Epithelial cell of proximal tubule (primary cell): ENCODE results near the gene STT3B. TPM values are rescaled to one million over a fixed set of nuclear protein-coding genes. Genes with fewer than 3 reads are reported as not detected.

Source experiments
- DNase-seq: peaks from one replicate; pipeline ENCODE4 v3.0.0-alpha.2; 2011; ENCODE audit warnings: low read depth
- H3K4me3 ChIP-seq: 2 replicates; pipeline ENCODE4 v1.5.1; 2011; ENCODE audit warnings: low read depth, mild to moderate bottlenecking, low read length
- CTCF ChIP-seq: conservative IDR thresholded peaks from 2 replicates; pipeline ENCODE4 v1.5.1; 2012; ENCODE audit warnings: low read depth, mild to moderate bottlenecking, low read length
- total RNA-seq: library from RNA; depleted of rRNA; stranded (reverse); fragments of >200 nt; gene quantifications from 2 replicates; pipeline ENCODE4 v1.2.3, GENCODE V29; 2015

The STT3B gene
- total RNA-seq, 1 donor from 2014 or later = 92.8 TPM

GRCh38 chr3:31491660-31492059 lies 41.1 kb upstream of the STT3B start:
- no peak for DNase-seq
- no peak overlapping the region for H3K4me3 ChIP-seq
- TF ChIP-seq CTCF = no peak

- TF ChIP-seq CTCF = no peak
- H3K4me3 ChIP-seq = no peak overlapping the region
- no peak for DNase-seq
Measured at GRCh38 chr3:31493149-31493548, 39.6 kb upstream of the STT3B start.

- no peak for DNase-seq
- no peak for TF ChIP-seq CTCF
- no peak overlapping the region for H3K4me3 ChIP-seq
Measured at GRCh38 chr3:31495971-31496665, 36.6 kb upstream of the STT3B start.

- no peak for TF ChIP-seq CTCF
- DNase-seq = no peak
- H3K4me3 ChIP-seq = no peak overlapping the region
Measured at GRCh38 chr3:31498791-31499190, 33.9 kb upstream of the STT3B start.

GRCh38 chr3:31499281-31499680 lies 33.4 kb upstream of the STT3B start:
- no peak for TF ChIP-seq CTCF
- no peak overlapping the region for H3K4me3 ChIP-seq
- no peak for DNase-seq

- no peak overlapping the region for H3K4me3 ChIP-seq
- TF ChIP-seq CTCF = no peak
- DNase-seq = no peak
Measured at GRCh38 chr3:31502803-31503221, 29.9 kb upstream of the STT3B start.

GRCh38 chr3:31503456-31503855 lies 29.3 kb upstream of the STT3B start:
- TF ChIP-seq CTCF = no peak
- H3K4me3 ChIP-seq = no peak overlapping the region
- no peak for DNase-seq
